ENCODE measurements around the gene PTPN7.

Gene PTPN7

GRCh38 chr1:202101184-202101583, 59.2 kb downstream of the PTPN7 start:
- DNase-seq: no peak

All from stimulated activated CD8-positive, alpha-beta memory T cell treated with anti-CD3 and anti-CD28 coated beads, Interleukin-4, amount 100 ng/mL, for 48 hours (primary cell).